Thyroid gland (tissue), 4 donors: ENCODE data around the gene SUPT3H. TPM values are rescaled to one million over a fixed set of nuclear protein-coding genes. Genes with fewer than 3 reads are reported as not detected.
"Not testable (repeated sequence)": the region's sequence is repeated elsewhere in the genome, so short reads cannot be mapped to it uniquely, and the experiment has no call there.

Source experiments
- DNase-seq, 2 donors: peaks; one replicate each; pipeline ENCODE4 v3.0.0-alpha.2; 2019
- H3K27ac ChIP-seq, 3 donors: fragments of 200-600 bp; sonication (generic); 1 replicate in 2 of 3; 2 replicates in 1 of 3; pipeline ENCODE4 v1.5.1; 2016 to 2019; ENCODE audit warnings: mild to moderate bottlenecking in 1 of 3, moderate library complexity in 1 of 3
- H3K27me3 ChIP-seq: fragments of 200-600 bp; sonication (generic); one replicate; pipeline ENCODE4 v1.5.1; 2019
- H3K36me3 ChIP-seq, 2 donors: fragments of 200-600 bp; sonication (generic); one replicate each; pipeline ENCODE4 v1.5.1; 2016 to 2019
- H3K4me1 ChIP-seq, 2 donors: fragments of 200-600 bp; sonication (generic); one replicate each; pipeline ENCODE4 v1.5.1; 2017 to 2019
- H3K4me3 ChIP-seq, 3 donors: fragments of 200-600 bp; sonication (generic); replicated peaks in 1 of 3; 1 replicate in 2 of 3; 2 replicates in 1 of 3; pipeline ENCODE4 v1.5.1; 2016; ENCODE audit warnings: mild to moderate bottlenecking in 1 of 3
- H3K9me3 ChIP-seq: fragments of 200-600 bp; sonication (generic); one replicate; pipeline ENCODE4 v1.5.1; 2017
- POLR2A ChIP-seq, 2 donors: fragments of 450-650 bp; IDR thresholded peaks; one replicate each; pipeline ENCODE4 v1.6.1; 2017; ENCODE audit warnings: antibody characterized with exemption in 2 of 2, mild to moderate bottlenecking in 2 of 2, moderate library complexity in 1 of 2
- WGBS, 2 donors: methylation state at CpG; one replicate each; pipeline ENCODE4 v1.1.5; 2017; 5-methylcytosine and 5-hydroxymethylcytosine counted together
- intact Hi-C: fragments of 100-400 bp; cut with DNase I; formaldehyde crosslinking; loops from one replicate; pipeline ENCODE4 v1.15.1; 2023
- total RNA-seq, 4 donors: library from RNA; depleted of rRNA; stranded (reverse); fragments of >200 nt; gene quantifications; one replicate each; pipeline ENCODE4 v1.2.3, GENCODE V29; 2016
- TF ChIP-seq, protein P1 (sequence below), 6 experiments: fragments of 200-600 bp in 3 of 6; fragments of 450-650 bp in 3 of 6; sonication (generic) in 3 of 6; IDR thresholded peaks; one replicate each; pipeline ENCODE4 v1.5.1; 2016 to 2019; ENCODE audit warnings: antibody characterized with exemption in 6 of 6, mild to moderate bottlenecking in 2 of 6, inconsistent platforms in 1 of 6, moderate library complexity in 1 of 6

Gene SUPT3H
- total RNA-seq, 4 donors from 2014 or later, result 9.8 to 21.6 (median 11.1) TPM

DNA sequence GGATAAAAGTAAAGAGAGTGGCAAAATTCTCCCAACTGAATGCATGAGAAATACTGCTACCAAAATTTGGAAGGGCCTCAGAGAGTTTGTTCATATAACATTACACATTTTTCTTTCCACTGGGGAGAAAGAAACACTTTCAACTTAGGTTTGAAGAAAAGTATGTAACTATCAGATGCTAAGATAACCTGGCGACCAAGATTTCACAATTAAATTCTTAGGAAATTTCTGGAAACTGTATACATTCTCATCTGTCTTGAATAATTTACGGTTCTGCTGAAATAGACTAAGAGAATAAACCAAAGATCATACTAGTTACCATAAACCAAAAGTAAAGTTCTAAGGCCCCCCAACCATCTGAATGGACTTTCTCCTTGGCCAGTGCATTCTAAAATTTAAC lies 462.6 kb downstream of the SUPT3H start:
- DNase-seq, result no peak
- WGBS, 2 donors, result 94 to 96% methylated on average over 2 of the region's 2 CpGs
- intact Hi-C loops, result no loop called here
- no peaks in the 10 kb centered on the region for H3K27me3 ChIP-seq
- no peaks in the 10 kb centered on the region for H3K4me1 ChIP-seq
- TF ChIP-seq POLR2A (IDR thresholded peaks at IDR 0.05), result no peak
- TF ChIP-seq, protein P1, sequence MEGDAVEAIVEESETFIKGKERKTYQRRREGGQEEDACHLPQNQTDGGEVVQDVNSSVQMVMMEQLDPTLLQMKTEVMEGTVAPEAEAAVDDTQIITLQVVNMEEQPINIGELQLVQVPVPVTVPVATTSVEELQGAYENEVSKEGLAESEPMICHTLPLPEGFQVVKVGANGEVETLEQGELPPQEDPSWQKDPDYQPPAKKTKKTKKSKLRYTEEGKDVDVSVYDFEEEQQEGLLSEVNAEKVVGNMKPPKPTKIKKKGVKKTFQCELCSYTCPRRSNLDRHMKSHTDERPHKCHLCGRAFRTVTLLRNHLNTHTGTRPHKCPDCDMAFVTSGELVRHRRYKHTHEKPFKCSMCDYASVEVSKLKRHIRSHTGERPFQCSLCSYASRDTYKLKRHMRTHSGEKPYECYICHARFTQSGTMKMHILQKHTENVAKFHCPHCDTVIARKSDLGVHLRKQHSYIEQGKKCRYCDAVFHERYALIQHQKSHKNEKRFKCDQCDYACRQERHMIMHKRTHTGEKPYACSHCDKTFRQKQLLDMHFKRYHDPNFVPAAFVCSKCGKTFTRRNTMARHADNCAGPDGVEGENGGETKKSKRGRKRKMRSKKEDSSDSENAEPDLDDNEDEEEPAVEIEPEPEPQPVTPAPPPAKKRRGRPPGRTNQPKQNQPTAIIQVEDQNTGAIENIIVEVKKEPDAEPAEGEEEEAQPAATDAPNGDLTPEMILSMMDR (IDR thresholded peaks at IDR 0.05), result no peak
- H3K36me3 ChIP-seq, result no peaks in the 10 kb centered on the region
- H3K27ac ChIP-seq, result no peak overlapping the region
- no peaks in the 10 kb centered on the region for H3K9me3 ChIP-seq
- H3K4me3 ChIP-seq, result no peak overlapping the region

DNA sequence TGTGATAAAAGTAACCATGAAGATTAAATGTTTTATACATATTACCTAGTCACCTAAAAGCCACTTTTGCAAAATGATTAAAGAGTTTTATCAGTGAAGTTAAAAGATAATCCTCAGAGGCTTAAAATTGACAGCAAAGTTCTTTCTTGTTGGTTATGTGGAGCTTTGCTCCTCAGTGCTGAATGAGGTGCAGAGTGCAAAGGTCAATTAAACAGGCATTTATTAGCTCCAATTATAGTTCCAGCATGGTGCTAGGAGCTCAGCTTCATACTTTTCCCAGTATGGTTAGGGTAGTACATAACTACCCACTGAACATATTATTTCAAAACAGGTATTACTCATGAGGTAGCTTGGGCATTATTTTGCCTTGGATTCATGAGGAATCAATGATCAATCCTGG lies 463.6 kb downstream of the SUPT3H start:
- TF ChIP-seq, protein P1 (IDR thresholded peaks at IDR 0.05), result no peak
- TF ChIP-seq POLR2A (IDR thresholded peaks at IDR 0.05), result no peak
- H3K27ac ChIP-seq, result no peak overlapping the region
- no peaks in the 10 kb centered on the region for H3K9me3 ChIP-seq
- no peak overlapping the region for H3K4me3 ChIP-seq
- H3K27me3 ChIP-seq, result no peaks in the 10 kb centered on the region
- H3K36me3 ChIP-seq, result no peaks in the 10 kb centered on the region
- DNase-seq, result no peak
- H3K4me1 ChIP-seq, result no peaks in the 10 kb centered on the region
- intact Hi-C loops, result no loop called here

DNA sequence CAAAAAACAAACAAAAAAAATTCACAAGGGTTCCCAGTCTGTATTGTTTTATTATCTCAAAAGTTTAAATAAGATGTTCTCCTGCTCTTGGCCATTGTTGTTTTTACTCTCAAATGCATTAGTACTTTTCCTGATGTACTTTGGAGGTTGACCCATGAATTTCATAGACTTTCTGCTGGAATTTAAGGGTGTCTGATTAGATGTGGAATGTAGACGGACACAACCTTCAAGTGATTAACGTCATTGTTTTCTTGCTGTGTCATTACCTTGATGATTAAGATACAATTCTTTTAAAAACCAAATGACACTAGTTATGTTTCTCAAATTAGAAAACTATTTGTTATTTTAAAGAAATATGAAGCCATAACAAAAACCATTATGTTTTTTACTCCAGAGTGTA lies 471.0 kb downstream of the SUPT3H start:
- DNase-seq, result no peak
- intact Hi-C loops, result no loop called here
- H3K4me3 ChIP-seq, result no peak overlapping the region
- WGBS, 2 donors, result 82% methylated on average over 2 of the region's 2 CpGs
- H3K27me3 ChIP-seq, result no peaks in the 10 kb centered on the region
- no peak overlapping the region for H3K27ac ChIP-seq
- TF ChIP-seq, protein P1 (IDR thresholded peaks at IDR 0.05), result no peak
- TF ChIP-seq POLR2A (IDR thresholded peaks at IDR 0.05), result no peak
- H3K36me3 ChIP-seq, result no peaks in the 10 kb centered on the region
- H3K4me1 ChIP-seq, result no peaks in the 10 kb centered on the region
- no peaks in the 10 kb centered on the region for H3K9me3 ChIP-seq

DNA sequence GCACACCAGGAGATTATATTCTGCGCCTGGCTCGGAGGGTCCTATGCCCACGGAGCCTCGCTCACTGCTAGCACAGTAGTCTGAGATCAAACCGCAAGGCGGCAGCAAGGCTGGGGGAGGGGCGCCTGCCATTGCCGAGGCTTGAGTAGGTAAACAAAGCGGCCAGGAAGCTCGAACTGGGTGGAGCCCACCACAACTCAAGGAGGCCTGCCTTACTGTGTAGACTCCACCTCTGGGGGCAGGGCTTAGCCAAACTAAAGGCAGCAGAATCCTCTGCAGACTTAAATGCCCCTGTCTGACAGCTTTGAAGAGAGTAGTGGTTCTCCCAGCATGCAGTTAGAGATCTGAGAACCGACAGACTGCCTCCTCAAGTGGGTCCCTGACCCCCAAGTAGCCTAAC lies 477.4 kb downstream of the SUPT3H start:
- DNase-seq, H3K27ac ChIP-seq, H3K9me3 ChIP-seq, H3K4me1 ChIP-seq, intact Hi-C loops, H3K27me3 ChIP-seq, H3K4me3 ChIP-seq, H3K36me3 ChIP-seq: not testable (repeated sequence)
- WGBS, 2 donors, result 92 to 97% methylated on average over 10 to 11 of the region's 11 CpGs

DNA sequence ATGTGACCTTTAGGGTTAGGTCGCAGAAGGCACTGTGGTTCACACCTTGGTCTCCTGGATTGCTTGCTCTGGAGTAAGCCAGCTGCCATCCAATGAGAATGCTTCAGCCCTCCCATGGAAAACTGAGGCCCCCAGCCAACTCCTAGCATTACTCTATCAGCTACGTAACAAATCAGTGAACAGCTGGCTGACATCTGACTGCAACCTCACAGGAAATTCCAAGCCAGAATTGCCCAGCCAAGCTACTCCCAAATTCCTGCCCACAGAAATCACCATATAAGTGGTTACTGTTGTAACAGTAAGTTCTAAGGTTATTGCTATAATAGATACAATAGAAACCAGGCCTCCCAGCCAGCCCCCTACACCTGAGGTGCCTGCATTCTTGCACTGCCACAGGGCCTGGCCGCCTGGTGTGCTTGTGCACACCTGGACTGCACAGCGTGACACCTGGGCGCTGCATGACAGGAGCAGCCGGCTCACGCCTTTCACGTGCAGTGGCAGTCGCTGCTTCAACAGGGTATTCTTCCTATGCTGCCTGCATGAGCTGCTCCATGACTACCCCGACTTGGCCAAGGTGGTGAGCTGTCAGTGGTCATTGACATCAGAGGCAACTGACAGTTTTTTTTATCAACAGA lies 479.3 kb downstream of the SUPT3H start:
- Histone ChIP-seq H3K4me3 (no peak overlapping the region), H3K9me3 (no peaks in the 10 kb centered on the region), H3K27me3 (no peaks in the 10 kb centered on the region), H3K4me1 (no peaks in the 10 kb centered on the region), H3K36me3 (no peaks in the 10 kb centered on the region), H3K27ac (no peak overlapping the region)
- WGBS, 2 donors, result 94 to 96% methylated on average over 10 of the region's 10 CpGs
- intact Hi-C loops, result no loop called here
- no peak for TF ChIP-seq POLR2A (IDR thresholded peaks at IDR 0.05)
- TF ChIP-seq, protein P1 (IDR thresholded peaks at IDR 0.05), result no peak
- no peak for DNase-seq

DNA sequence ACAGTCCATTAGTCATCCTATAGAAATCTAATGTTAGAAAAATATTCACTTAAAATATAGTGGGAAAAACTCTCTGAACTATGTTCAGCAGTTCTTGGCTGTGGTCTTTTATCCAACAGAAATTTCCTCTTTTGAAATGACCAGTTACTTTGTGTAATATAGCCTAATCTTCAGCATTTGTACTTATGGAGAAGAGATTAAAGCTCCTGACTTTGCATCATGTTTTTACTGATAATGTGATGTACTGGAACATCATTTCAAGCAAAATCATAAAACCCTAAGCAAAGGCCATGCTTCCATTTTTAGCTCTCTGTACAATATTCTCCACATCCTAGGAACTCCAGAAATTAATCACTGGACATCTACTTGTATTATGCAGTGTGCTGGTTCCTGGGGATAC lies 480.4 kb downstream of the SUPT3H start:
- intact Hi-C loops, result no loop called here

More for the DNA sequence above, 480.4 kb downstream of the SUPT3H start:
- no peak overlapping the region for H3K27ac ChIP-seq
- H3K9me3 ChIP-seq, result no peaks in the 10 kb centered on the region
- no peaks in the 10 kb centered on the region for H3K36me3 ChIP-seq
- no peaks in the 10 kb centered on the region for H3K4me1 ChIP-seq
- H3K4me3 ChIP-seq, result no peak overlapping the region
- DNase-seq, result no peak
- TF ChIP-seq POLR2A (IDR thresholded peaks at IDR 0.05), result no peak
- TF ChIP-seq, protein P1 (IDR thresholded peaks at IDR 0.05), result no peak
- H3K27me3 ChIP-seq, result no peaks in the 10 kb centered on the region
